DND-41 (cell line): ENCODE results near the gene ITGA6.
"Not testable (repeated sequence)": the region's sequence is repeated elsewhere in the genome, so short reads cannot be mapped to it uniquely, and the experiment has no call there.

ENCODE experiments used
- ATAC-seq: fragments of 200-7000 bp; cut with Tn5 transposase; 3 replicates; pipeline ENCODE4 v1.9.1; 2021; ENCODE audit warnings: low read depth; ENCODE audit not compliant: insufficient read depth
- DNase-seq: peaks from one replicate; pipeline ENCODE4 v3.0.0-alpha.2; 2020
- H2AFZ ChIP-seq: 2 replicates; pipeline ENCODE4 v1.6.0; 2012; ENCODE audit warnings: low read depth, low read length
- H3K27ac ChIP-seq: 2 replicates; pipeline ENCODE4 v1.5.1; 2012; ENCODE audit warnings: low read length, inconsistent platforms
- H3K27me3 ChIP-seq: fragments of 200-600 bp; sonication (generic); 2 replicates; pipeline ENCODE4 v1.6.0; 2012; ENCODE audit warnings: low read length, mild to moderate bottlenecking, inconsistent platforms; ENCODE audit not compliant: insufficient read depth, poor library complexity
- H3K36me3 ChIP-seq: 2 replicates; pipeline ENCODE4 v1.5.1; 2012; ENCODE audit warnings: low read length, inconsistent platforms; ENCODE audit not compliant: insufficient read depth
- H3K4me1 ChIP-seq: 2 replicates; pipeline ENCODE4 v1.5.1; 2012; ENCODE audit warnings: mild to moderate bottlenecking, low read length; ENCODE audit not compliant: insufficient read depth
- H3K4me2 ChIP-seq: 2 replicates; pipeline ENCODE4 v1.6.0; 2012; ENCODE audit warnings: mild to moderate bottlenecking, moderate library complexity, low read length, inconsistent platforms; ENCODE audit not compliant: insufficient read depth
- H3K4me3 ChIP-seq, 2 experiments: fragments of 200-600 bp in 1 of 2; shearing (Covaris generic) in 1 of 2; 2 replicates each; pipeline ENCODE4 v1.5.1; 2012 to 2016; ENCODE audit warnings: inconsistent platforms in 2 of 2, low read length in 2 of 2, mild to moderate bottlenecking in 2 of 2, low read depth in 1 of 2, moderate library complexity in 1 of 2
- H3K79me2 ChIP-seq: 2 replicates; pipeline ENCODE4 v1.6.0; 2012; ENCODE audit warnings: low read length, inconsistent platforms; ENCODE audit not compliant: insufficient read depth
- H3K9ac ChIP-seq: 2 replicates; pipeline ENCODE4 v1.6.0; 2012; ENCODE audit warnings: low read depth, mild to moderate bottlenecking, inconsistent platforms, low read length, moderate library complexity
- H3K9me3 ChIP-seq: 2 replicates; pipeline ENCODE4 v1.5.1; 2012; ENCODE audit warnings: low read length, moderate library complexity, mild to moderate bottlenecking, inconsistent platforms; ENCODE audit not compliant: insufficient read depth, severe bottlenecking
- H4K20me1 ChIP-seq: 2 replicates; pipeline ENCODE4 v1.6.0; 2012; ENCODE audit warnings: low read length; ENCODE audit not compliant: insufficient read depth
- CTCF ChIP-seq: IDR thresholded peaks from 2 replicates; pipeline ENCODE4 v1.5.1; 2012; ENCODE audit warnings: borderline replicate concordance, low read length, moderate library complexity, mild to moderate bottlenecking; ENCODE audit not compliant: poor library complexity, severe bottlenecking; ENCODE audit errors: extremely low read depth
- EZH2 ChIP-seq: IDR thresholded peaks from 3 replicates; pipeline ENCODE4 v1.6.1; 2012; ENCODE audit warnings: borderline replicate concordance, low read depth, mild to moderate bottlenecking, moderate library complexity, low read length, inconsistent platforms; ENCODE audit not compliant: severe bottlenecking

The ITGA6 gene

DNA sequence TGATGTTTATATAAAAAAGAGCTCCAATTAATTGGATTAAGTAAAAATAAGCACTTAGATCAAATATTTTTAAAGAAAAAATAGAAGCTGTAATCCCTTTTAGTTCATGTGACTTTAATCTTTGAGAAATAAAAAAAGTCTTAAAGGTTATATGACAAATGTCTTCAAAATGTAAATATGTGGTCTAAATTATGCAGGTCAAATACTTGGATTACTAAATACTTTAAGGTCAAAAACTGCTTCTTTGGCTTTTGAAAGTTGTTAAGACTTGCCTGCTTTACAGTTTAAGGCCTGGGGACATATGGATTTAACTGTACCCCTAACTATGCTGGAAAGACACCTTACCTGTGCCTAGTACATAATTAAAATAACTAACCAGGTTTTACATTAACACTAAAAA lies 113.0 kb downstream of the ITGA6 start:
- Histone ChIP-seq H3K27me3 (no peaks in the 10 kb centered on the region), H3K79me2 (no peaks in the 10 kb centered on the region), H3K9me3 (peaks cover 19% of the 10 kb centered on the region), H3K36me3 (no peaks in the 10 kb centered on the region), H3K4me1 (no peaks in the 10 kb centered on the region), H2AFZ (no peak overlapping the region), H4K20me1 (no peaks in the 10 kb centered on the region), H3K4me2 (no peak overlapping the region), H3K9ac (no peak overlapping the region), H3K4me3 (no peak overlapping the region), H3K27ac (no peak overlapping the region)
- TF ChIP-seq CTCF (no peak), EZH2 (no peak)
- ATAC-seq (no peak), DNase-seq (no peak)

GRCh38 chr2:172545408-172546075 lies 118.2 kb downstream of the ITGA6 start:
- Histone ChIP-seq H3K36me3 (no peaks in the 10 kb centered on the region; the same call in 1 of the 2 replicates), H3K27me3 (no peaks in the 10 kb centered on the region)

DNA sequence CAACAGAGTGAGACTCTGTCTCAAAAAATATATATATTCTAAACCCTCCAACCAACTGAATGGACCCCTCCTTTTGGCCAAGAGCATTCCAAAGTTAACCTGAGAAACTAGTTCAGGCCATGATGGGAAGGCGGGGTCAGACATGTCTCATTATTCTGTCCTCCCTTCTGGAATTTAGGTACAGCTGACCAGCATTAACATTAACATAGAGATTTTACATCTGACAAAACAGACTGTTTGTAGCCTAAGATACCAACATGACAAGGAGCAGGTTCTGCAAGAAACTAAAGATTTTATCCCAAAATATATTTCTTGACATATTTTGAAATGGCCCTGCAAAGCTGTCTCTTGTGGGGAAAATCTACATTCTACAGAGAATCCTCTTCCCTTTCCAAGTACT lies 121.7 kb downstream of the ITGA6 start:
- Histone ChIP-seq H3K79me2 (no peaks in the 10 kb centered on the region), H3K4me3 (no peak overlapping the region), H3K9me3 (peaks cover 40% of the 10 kb centered on the region), H2AFZ (no peak overlapping the region), H3K4me1 (peaks cover 2% of the 10 kb centered on the region; the same call in 1 of the 2 replicates), H3K27me3 (no peaks in the 10 kb centered on the region), H3K36me3 (no peaks in the 10 kb centered on the region; the same call in 1 of the 2 replicates), H4K20me1 (no peaks in the 10 kb centered on the region), H3K27ac (no peak overlapping the region), H3K4me2 (no peak overlapping the region), H3K9ac (no peak overlapping the region)
- TF ChIP-seq CTCF (no peak), EZH2 (no peak)
- ATAC-seq: no peak
- no peak for DNase-seq

More at GRCh38 chr2:172545408-172546075, 118.2 kb downstream of the ITGA6 start:
- no peak overlapping the region for H3K4me3 ChIP-seq
- H3K79me2 ChIP-seq: no peaks in the 10 kb centered on the region
- no peaks in the 10 kb centered on the region for H4K20me1 ChIP-seq
- no peak for DNase-seq
- no peak for TF ChIP-seq CTCF
- no peak for TF ChIP-seq EZH2
- no peak overlapping the region for H3K4me2 ChIP-seq
- peaks cover 42% of the 10 kb centered on the region for H3K9me3 ChIP-seq
- no peak overlapping the region for H2AFZ ChIP-seq
- no peak overlapping the region for H3K9ac ChIP-seq
- ATAC-seq: no peak
- H3K4me1 ChIP-seq: no peaks in the 10 kb centered on the region
- H3K27ac ChIP-seq: no peak overlapping the region

DNA sequence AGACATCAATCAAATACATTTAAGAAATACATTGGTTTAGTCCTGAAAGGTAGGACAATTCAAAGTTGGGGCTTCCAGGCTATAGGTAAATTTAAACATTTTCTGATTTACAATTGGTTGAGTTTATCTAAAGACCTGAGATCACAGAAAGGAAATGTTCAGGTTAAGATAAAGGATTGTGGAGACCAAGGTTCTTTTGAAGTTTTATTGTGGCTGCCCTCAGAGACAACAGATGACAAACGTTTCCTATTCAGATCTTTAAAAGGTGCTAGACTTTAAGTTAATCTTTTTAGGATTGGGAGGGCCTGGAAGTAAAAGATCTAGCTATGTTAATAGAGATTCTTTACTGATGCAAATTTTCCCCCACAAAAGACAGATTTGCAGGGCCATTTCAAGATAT lies 122.4 kb downstream of the ITGA6 start:
- H3K36me3 ChIP-seq, H3K4me2 ChIP-seq, H2AFZ ChIP-seq, H3K4me1 ChIP-seq, H3K27me3 ChIP-seq, H3K79me2 ChIP-seq, DNase-seq, H4K20me1 ChIP-seq, ATAC-seq, H3K9ac ChIP-seq, H3K4me3 ChIP-seq, H3K27ac ChIP-seq: not testable (repeated sequence)
- H3K9me3 ChIP-seq: peaks cover 36% of the 10 kb centered on the region
